Peyer's patch (tissue), 4 donors: ENCODE measurements around the gene WNT6. TPM values are rescaled to one million over a fixed set of nuclear protein-coding genes. Genes with fewer than 3 reads are reported as not detected.
A peak's percentile ranks its signal among the peaks of the same experiment; 100 is the strongest.

Experiments used
- DNase-seq, 3 donors: peaks; one replicate each; pipeline ENCODE4 v3.0.0-alpha.2; 2017 to 2019
- H3K27ac ChIP-seq, 4 donors: fragments of 200-600 bp; sonication (generic); one replicate each; pipeline ENCODE4 v1.5.1; 2016 to 2019
- H3K27me3 ChIP-seq, 2 donors: fragments of 200-600 bp; sonication (generic); one replicate each; pipeline ENCODE4 v1.5.1; 2019
- H3K36me3 ChIP-seq, 3 donors: fragments of 200-600 bp; sonication (generic); one replicate each; pipeline ENCODE4 v1.5.1; 2016 to 2019
- H3K4me1 ChIP-seq, 4 donors: fragments of 200-600 bp; sonication (generic); one replicate each; pipeline ENCODE4 v1.5.1; 2016 to 2019
- H3K4me3 ChIP-seq, 4 donors: fragments of 200-600 bp; sonication (generic); 1 replicate in 3 of 4; 2 replicates in 1 of 4; pipeline ENCODE4 v1.5.1; 2016 to 2019; ENCODE audit warnings: mild to moderate bottlenecking in 1 of 4
- H3K9me3 ChIP-seq, 4 donors: fragments of 200-600 bp; sonication (generic); one replicate each; pipeline ENCODE4 v1.5.1; 2016 to 2019; ENCODE audit warnings: mild to moderate bottlenecking in 1 of 4
- POLR2A ChIP-seq, 2 donors: fragments of 450-650 bp; IDR thresholded peaks; one replicate each; pipeline ENCODE4 v1.5.1; 2017; ENCODE audit warnings: antibody characterized with exemption in 2 of 2, mild to moderate bottlenecking in 2 of 2, moderate library complexity in 2 of 2
- total RNA-seq, 4 donors: library from RNA; depleted of rRNA; stranded (reverse); fragments of >200 nt; gene quantifications; one replicate each; pipeline ENCODE4 v1.1.0, GENCODE V29; 2016
- TF ChIP-seq, protein P1 (sequence below), 6 experiments: fragments of 450-650 bp in 4 of 6; fragments of 200-600 bp in 2 of 6; sonication (generic) in 1 of 6; IDR thresholded peaks; one replicate each; pipeline ENCODE4 v1.5.1; 2017 to 2019; ENCODE audit warnings: antibody characterized with exemption in 6 of 6, mild to moderate bottlenecking in 3 of 6, moderate library complexity in 1 of 6

Gene WNT6
- total RNA-seq, 4 donors from 2014 or later = not detected

DNA sequence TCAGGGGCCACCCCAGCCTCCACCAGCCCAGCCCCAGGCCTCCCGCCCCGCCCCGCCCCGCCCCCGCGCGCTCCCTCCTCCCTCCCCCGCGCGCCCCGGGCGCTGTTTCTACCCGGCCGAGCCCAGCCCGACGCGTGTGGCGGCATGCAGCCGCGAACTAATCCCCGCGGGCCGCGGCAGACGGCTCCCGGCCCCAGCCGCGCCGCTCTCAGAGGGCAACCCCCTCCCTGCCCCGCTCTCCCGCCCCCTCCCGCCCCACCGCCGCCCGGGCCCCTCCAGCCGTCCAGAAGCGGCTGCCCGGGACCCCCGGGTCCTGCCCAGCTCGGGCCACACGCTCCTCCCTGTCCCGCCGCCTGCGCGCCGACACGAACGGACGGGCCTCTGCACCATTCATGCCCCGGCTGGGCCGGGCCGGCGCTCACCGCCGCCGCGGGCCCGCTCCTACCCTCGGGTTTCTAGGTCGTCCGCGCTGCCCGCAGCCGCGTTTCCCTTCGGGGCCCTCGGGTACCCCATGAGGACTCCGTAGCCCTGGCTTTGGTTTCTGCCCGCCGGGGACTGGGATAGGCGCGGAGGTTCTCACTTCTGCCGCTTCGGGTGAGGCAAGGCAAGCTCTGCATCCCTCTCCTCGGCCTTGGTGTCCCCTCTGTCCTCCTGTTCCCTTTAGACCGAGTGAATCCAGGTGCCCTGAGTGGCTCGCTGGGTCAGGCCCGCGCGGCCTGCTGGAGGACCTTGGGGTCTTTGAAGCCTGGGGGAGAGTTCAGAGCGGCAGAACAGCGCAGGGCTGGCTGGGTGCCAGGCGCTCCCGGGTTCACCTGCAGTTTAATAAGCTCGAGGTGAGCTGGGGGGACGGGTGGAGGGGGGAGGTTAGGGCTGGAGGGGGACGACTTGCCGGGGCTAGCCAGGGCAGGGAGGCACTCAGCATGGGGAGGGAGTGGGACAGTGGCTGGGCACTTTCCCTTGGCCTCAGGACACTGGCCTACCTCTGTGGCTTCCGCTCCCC lies 24.2 kb downstream of the WNT6 start:
- Histone ChIP-seq H3K27ac (peak overlapping the region in 2 of 4 donors; percentile 42 to 75), H3K27me3 (peaks cover 0 to 21% of the 10 kb centered on the region in 2 donors)
- peak in 2 of 3 donors; percentile 52 to 63 for DNase-seq

GRCh38 chr2:218884519-218884918 lies 24.9 kb downstream of the WNT6 start:
- no peak overlapping the region for H3K4me3 ChIP-seq
- H3K27me3 ChIP-seq = peaks cover 0 to 14% of the 10 kb centered on the region in 2 donors
- H3K27ac ChIP-seq = no peak overlapping the region
- H3K36me3 ChIP-seq = no peaks in the 10 kb centered on the region
- no peaks in the 10 kb centered on the region for H3K9me3 ChIP-seq
- DNase-seq = peak in 1 of 3 donors; percentile 2
- no peak for TF ChIP-seq POLR2A (IDR thresholded peaks at IDR 0.05)
- TF ChIP-seq, protein P1, sequence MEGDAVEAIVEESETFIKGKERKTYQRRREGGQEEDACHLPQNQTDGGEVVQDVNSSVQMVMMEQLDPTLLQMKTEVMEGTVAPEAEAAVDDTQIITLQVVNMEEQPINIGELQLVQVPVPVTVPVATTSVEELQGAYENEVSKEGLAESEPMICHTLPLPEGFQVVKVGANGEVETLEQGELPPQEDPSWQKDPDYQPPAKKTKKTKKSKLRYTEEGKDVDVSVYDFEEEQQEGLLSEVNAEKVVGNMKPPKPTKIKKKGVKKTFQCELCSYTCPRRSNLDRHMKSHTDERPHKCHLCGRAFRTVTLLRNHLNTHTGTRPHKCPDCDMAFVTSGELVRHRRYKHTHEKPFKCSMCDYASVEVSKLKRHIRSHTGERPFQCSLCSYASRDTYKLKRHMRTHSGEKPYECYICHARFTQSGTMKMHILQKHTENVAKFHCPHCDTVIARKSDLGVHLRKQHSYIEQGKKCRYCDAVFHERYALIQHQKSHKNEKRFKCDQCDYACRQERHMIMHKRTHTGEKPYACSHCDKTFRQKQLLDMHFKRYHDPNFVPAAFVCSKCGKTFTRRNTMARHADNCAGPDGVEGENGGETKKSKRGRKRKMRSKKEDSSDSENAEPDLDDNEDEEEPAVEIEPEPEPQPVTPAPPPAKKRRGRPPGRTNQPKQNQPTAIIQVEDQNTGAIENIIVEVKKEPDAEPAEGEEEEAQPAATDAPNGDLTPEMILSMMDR (IDR thresholded peaks at IDR 0.05) = no peak
- H3K4me1 ChIP-seq = peaks cover 0 to 29% (median 17%) of the 10 kb centered on the region in 4 donors

More for the DNA sequence above, 24.2 kb downstream of the WNT6 start:
- no peak for TF ChIP-seq POLR2A (IDR thresholded peaks at IDR 0.05)
- TF ChIP-seq, protein P1 (IDR thresholded peaks at IDR 0.05) = no peak
- Histone ChIP-seq H3K4me1 (peaks cover 0 to 29% (median 19%) of the 10 kb centered on the region in 4 donors), H3K9me3 (no peaks in the 10 kb centered on the region), H3K4me3 (peak overlapping the region; percentile 43 to 54 (median 48)), H3K36me3 (no peaks in the 10 kb centered on the region)

DNA sequence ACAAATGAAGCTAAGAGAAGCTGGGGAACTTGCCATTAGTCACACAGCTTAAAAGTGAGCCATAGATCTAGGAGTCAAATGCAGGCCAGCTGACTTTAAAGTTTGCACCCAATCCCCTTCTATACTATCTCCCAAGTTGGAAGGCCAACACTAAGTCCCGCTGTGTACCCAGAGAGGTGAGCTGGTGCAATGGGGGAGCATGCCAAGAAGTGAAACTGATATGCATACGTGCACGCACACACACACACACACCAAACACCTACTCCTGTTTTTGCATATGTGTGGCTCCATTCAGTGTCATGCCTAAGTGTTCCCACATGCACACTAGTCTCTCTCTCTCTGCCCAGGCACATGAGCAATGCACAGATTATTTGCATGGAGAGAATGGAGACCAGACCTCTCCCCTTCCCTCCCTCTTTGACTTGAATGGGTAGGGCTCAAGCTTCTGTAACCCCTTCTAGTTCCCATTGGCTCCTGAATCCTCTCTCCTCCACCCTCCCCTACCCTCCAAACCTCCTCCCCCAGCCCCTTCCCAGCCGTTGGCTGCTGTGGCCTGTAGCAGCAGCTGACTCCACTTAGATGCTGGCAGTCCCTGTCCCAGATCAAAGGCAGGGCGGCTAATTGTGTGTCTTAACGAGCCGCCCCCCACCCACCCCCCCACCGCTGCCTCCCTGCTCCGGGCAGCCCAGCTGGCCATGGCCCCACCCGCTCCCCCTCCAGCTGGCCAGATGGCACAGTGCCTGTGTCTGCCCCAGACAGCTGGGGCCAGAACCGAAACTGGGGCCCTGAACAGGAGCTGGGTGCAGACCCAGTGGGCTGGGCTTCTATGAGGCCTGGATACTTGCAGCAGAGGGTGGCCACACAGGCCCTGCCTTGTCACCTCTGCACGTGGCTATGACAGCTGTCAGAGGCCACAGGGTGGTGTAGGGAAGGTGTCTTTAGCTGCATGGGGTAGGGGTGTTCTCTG lies 26.7 kb downstream of the WNT6 start:
- Histone ChIP-seq H3K27ac (peak overlapping the region in 1 of 4 donors; percentile 52), H3K36me3 (no peaks in the 10 kb centered on the region), H3K27me3 (no peaks in the 10 kb centered on the region), H3K4me3 (no peak overlapping the region), H3K4me1 (peaks cover 0 to 16% (median 10%) of the 10 kb centered on the region in 4 donors), H3K9me3 (no peaks in the 10 kb centered on the region)
- DNase-seq = peak; percentile 33 to 64 (median 45)
- TF ChIP-seq, protein P1 (IDR thresholded peaks at IDR 0.05) = no peak
- TF ChIP-seq POLR2A (IDR thresholded peaks at IDR 0.05) = no peak

GRCh38 chr2:218887079-218887478 lies 27.5 kb downstream of the WNT6 start:
- no peaks in the 10 kb centered on the region for H3K36me3 ChIP-seq
- H3K4me3 ChIP-seq = no peak overlapping the region
- H3K9me3 ChIP-seq = no peaks in the 10 kb centered on the region
- DNase-seq = no peak
- TF ChIP-seq, protein P1 (IDR thresholded peaks at IDR 0.05) = no peak
- TF ChIP-seq POLR2A (IDR thresholded peaks at IDR 0.05) = no peak
- H3K27me3 ChIP-seq = no peaks in the 10 kb centered on the region
- no peak overlapping the region for H3K27ac ChIP-seq
- peaks cover 0 to 16% (median 10%) of the 10 kb centered on the region in 4 donors for H3K4me1 ChIP-seq

- Histone ChIP-seq H3K9me3 (no peaks in the 10 kb centered on the region), H3K27me3 (no peaks in the 10 kb centered on the region), H3K4me3 (no peak overlapping the region), H3K4me1 (peaks cover 2 to 23% (median 14%) of the 10 kb centered on the region in 4 donors), H3K36me3 (no peaks in the 10 kb centered on the region), H3K27ac (no peak overlapping the region)
- DNase-seq = no peak
- TF ChIP-seq, protein P1 (IDR thresholded peaks at IDR 0.05) = no peak
- TF ChIP-seq POLR2A (IDR thresholded peaks at IDR 0.05) = no peak
Measured at GRCh38 chr2:218888341-218888740, 28.7 kb downstream of the WNT6 start.
